ENCODE results near the gene PPP2R5E. TPM values are rescaled to one million over a fixed set of nuclear protein-coding genes. Genes with fewer than 3 reads are reported as not detected.
A peak's percentile ranks its signal among the peaks of the same experiment; 100 is the strongest.

PPP2R5E gene
- total and polyA plus RNA-seq, 2 experiments from 2014 or later = 15.5 to 22.7 TPM

DNA sequence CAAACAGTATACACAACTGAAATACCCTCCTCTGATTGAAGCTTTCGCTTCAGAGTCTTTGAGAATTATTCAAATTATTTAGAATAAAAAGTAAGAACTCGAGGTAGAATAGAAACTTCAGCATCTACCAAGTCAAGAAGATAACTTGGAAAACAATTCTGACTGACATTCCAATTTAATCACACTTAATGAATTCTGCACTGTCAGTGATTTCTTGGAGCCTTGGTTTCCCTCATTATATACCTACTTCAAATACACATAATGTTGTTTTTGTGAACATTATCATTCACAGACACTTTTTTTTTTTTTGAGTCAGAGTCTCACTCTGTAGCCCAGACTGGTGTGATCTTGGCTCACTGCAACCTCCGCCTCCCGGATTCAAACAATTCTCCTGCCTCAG is 27.9 kb downstream of the PPP2R5E start:
- Histone ChIP-seq H3K4me3 (no peak overlapping the region), H3K36me3 (no peaks in the 10 kb centered on the region)
- no peak for TF ChIP-seq CTCF (IDR thresholded peaks at IDR 0.05; ENCODE audit: low read depth, low read length)

GRCh38 chr14:63513756-63514155 is 29.4 kb downstream of the PPP2R5E start:
- Histone ChIP-seq H3K4me1 (ENCODE audit: low read depth) (peaks cover 17% of the 10 kb centered on the region), H3K9me3 (ENCODE audit: low read depth) (no peaks in the 10 kb centered on the region), H3K4me3 (no peak overlapping the region), H3K27me3 (no peaks in the 10 kb centered on the region), H3K36me3 (no peaks in the 10 kb centered on the region), H3K27ac (no peak overlapping the region)
- TF ChIP-seq CTCF (IDR thresholded peaks at IDR 0.05; ENCODE audit: low read depth, low read length) = no peak
- no peak for DNase-seq (ENCODE audit: low read depth in 1 of 2, low spot score in 1 of 2)

More for the DNA sequence above, 27.9 kb downstream of the PPP2R5E start:
- Histone ChIP-seq H3K9me3 (ENCODE audit: low read depth) (no peaks in the 10 kb centered on the region), H3K27ac (no peak overlapping the region), H3K27me3 (no peaks in the 10 kb centered on the region), H3K4me1 (ENCODE audit: low read depth) (peaks cover 17% of the 10 kb centered on the region)
- no peak for DNase-seq (ENCODE audit: low read depth in 1 of 2, low spot score in 1 of 2)

GRCh38 chr14:63512861-63513260 is 30.3 kb downstream of the PPP2R5E start:
- Histone ChIP-seq H3K27me3 (no peaks in the 10 kb centered on the region), H3K27ac (no peak overlapping the region), H3K36me3 (no peaks in the 10 kb centered on the region), H3K4me1 (ENCODE audit: low read depth) (peaks cover 17% of the 10 kb centered on the region), H3K9me3 (ENCODE audit: low read depth) (no peaks in the 10 kb centered on the region), H3K4me3 (no peak overlapping the region)
- no peak for DNase-seq (ENCODE audit: low read depth in 1 of 2, low spot score in 1 of 2)
- TF ChIP-seq CTCF (IDR thresholded peaks at IDR 0.05; ENCODE audit: low read depth, low read length) = no peak

DNA sequence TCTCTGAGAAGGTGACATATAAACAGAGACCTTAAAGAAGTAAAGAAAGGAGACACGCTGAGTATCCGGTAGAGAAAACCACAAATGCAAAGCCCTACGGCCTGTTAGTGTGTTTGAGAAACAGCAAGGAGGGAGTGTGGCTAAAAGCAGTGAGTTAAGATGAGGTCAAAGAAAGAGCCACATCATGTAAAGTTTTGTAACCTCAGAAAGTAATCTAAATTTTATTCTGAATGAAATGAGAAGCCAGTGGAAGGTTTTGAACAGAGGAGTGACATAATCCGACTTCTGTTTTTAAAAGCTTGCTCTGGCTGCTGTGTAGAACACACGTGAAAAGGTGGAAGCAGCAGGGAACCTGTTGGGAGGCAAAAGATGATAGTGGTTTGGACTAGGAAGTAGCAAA is 32.6 kb downstream of the PPP2R5E start:
- H3K9me3 ChIP-seq (ENCODE audit: low read depth) = no peaks in the 10 kb centered on the region
- no peak for TF ChIP-seq CTCF (IDR thresholded peaks at IDR 0.05; ENCODE audit: low read depth, low read length)
- peak overlapping the region; percentile 7 for H3K27ac ChIP-seq
- no peak overlapping the region for H3K4me3 ChIP-seq
- no peak for DNase-seq (ENCODE audit: low read depth in 1 of 2, low spot score in 1 of 2)
- H3K4me1 ChIP-seq (ENCODE audit: low read depth) = peaks cover 17% of the 10 kb centered on the region
- H3K27me3 ChIP-seq = no peaks in the 10 kb centered on the region
- H3K36me3 ChIP-seq = no peaks in the 10 kb centered on the region

DNA sequence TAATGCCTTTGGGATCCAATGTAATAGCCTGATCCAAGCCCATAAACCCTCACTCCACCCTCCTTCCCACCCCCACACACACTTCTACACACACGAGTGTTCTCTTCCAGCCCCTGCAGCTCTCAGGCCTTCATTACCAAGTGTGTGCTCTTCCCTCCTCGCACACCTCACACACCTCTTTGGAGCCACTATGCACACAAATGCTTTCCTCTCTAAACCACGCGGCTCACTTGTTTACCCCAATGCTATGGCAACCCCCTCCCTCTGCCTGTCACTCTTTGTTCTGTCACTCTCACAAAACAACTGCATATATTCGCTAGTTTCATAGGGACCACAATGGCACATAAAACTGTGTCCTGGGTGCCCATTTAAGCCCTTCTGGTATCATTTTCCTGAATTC is 35.1 kb downstream of the PPP2R5E start:
- H3K27me3 ChIP-seq = no peaks in the 10 kb centered on the region
- no peak for DNase-seq (ENCODE audit: low read depth in 1 of 2, low spot score in 1 of 2)
- no peak for TF ChIP-seq CTCF (IDR thresholded peaks at IDR 0.05; ENCODE audit: low read depth, low read length)

DNA sequence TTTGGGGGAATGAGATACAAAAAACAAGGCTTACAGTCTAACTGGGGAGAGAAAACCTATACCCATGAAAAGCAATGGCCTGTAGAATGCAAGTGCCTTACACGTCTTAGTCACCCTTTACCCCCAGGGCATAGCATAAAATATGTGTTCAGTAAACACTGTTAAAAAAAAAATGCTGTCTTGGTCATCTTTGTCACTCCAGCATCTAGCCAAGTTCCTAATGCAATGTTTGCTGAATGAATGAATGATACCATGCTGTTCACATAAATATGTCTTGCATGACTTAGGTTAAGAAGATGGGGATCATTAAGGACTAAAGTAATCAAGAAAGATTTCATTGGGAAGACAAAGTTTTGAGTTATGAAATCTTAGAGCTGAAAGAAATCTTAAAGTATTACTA is 38.5 kb downstream of the PPP2R5E start:
- no peak for DNase-seq (ENCODE audit: low read depth in 1 of 2, low spot score in 1 of 2)
- Histone ChIP-seq H3K27ac (no peak overlapping the region), H3K9me3 (ENCODE audit: low read depth) (no peaks in the 10 kb centered on the region), H3K36me3 (no peaks in the 10 kb centered on the region), H3K4me1 (ENCODE audit: low read depth) (no peaks in the 10 kb centered on the region), H3K4me3 (no peak overlapping the region), H3K27me3 (no peaks in the 10 kb centered on the region)
- TF ChIP-seq CTCF (IDR thresholded peaks at IDR 0.05; ENCODE audit: low read depth, low read length) = no peak

More for the DNA sequence above, 35.1 kb downstream of the PPP2R5E start:
- Histone ChIP-seq H3K36me3 (no peaks in the 10 kb centered on the region), H3K4me3 (no peak overlapping the region), H3K4me1 (ENCODE audit: low read depth) (no peaks in the 10 kb centered on the region), H3K27ac (no peak overlapping the region), H3K9me3 (ENCODE audit: low read depth) (no peaks in the 10 kb centered on the region)

Data from cardiac muscle cell (in vitro differentiated cells and primary cell).